Activated naive CD4-positive, alpha-beta T cell treated with anti-CD3 and anti-CD28 coated beads, Interleukin-2, amount 10 ng/mL, durations not matched to agents 7 days and 5 days (primary cell): ENCODE data around the gene PRR7.

Experiments
- CTCF ChIA-PET: fragments of 350-600 bp; sonication (Branson Sonifier 250); formaldehyde crosslinking; loops from one replicate; lab custom pipeline; 2021; ENCODE audit warnings: antibody characterized with exemption; lab: Charles Lee
- DNase-seq: peaks from one replicate; pipeline ENCODE4 v3.0.0-alpha.2; 2020
- H3K27ac Mint-ChIP-seq: one replicate; pipeline ENCODE4 v1.8.0; 2021; ENCODE audit warnings: mild to moderate bottlenecking, moderate library complexity, mixed read lengths
- H3K27me3 Mint-ChIP-seq: one replicate; pipeline ENCODE4 v1.8.0; 2021; ENCODE audit warnings: mild to moderate bottlenecking, mixed read lengths
- H3K36me3 Mint-ChIP-seq: one replicate; pipeline ENCODE4 v1.8.0; 2021; ENCODE audit warnings: mixed read lengths
- H3K4me1 Mint-ChIP-seq: one replicate; pipeline ENCODE4 v1.8.0; 2021; ENCODE audit warnings: mixed read lengths
- H3K4me3 Mint-ChIP-seq: one replicate; pipeline ENCODE4 v1.8.0; 2021; ENCODE audit warnings: mild to moderate bottlenecking, moderate library complexity, mixed read lengths
- H3K9me3 Mint-ChIP-seq: one replicate; pipeline ENCODE4 v1.8.0; 2021; ENCODE audit warnings: mixed read lengths

The PRR7 gene

DNA sequence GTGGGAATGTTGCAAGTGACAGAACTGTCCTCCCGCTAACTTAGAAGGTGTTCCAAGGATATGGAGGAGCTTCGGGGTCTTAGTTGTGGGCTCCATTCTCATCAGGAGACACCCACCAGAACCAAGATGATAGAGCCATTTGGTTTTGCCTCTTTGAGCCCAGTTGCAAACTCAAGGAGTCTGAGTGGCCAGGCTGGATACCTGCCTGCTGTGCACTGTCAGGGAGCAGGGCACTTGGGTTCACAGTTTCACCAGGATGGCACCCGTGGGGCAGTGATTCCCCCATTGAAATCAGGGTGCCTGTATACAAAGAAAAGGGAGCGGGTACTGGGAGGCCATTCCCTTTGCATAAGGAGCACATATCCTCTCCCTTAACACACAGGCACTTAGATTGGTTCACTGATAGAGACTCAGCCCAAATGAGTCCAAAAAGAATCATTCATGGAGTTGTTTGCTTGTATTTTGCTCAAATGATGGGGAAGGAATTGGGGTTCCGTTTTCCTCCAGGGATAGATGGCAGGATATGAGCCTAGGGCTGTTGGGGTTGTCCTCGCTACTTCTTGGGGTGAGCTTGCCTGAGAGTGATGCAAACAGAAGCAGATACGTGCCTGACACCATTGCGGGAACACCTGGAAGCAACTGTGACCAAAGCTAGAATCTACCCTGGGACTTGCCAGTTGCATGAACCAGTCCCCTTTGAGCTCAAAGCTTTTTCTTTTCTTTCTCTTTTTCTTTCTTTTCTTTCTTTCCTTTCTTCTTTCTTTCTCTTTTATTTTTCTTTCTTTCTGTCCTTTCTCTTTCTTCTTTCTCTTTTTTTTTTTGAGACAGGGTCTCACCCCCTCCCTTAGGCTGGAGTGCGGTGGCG is 1.3 kb upstream of the PRR7 start:
- CTCF ChIA-PET: interaction anchor here (0.6 to 8.3 kb wide), 10 partner anchors 11 to 56 kb away, joined by 3 to 104 read pairs (median 6); partner anchors contain the start of genes GRK6 and PFN3
- peaks cover 24% of the 10 kb centered on the region for H3K36me3 Mint-ChIP-seq
- H3K9me3 Mint-ChIP-seq: no peaks in the 10 kb centered on the region
- no peak for DNase-seq
- H3K27ac Mint-ChIP-seq: peak overlapping the region; percentile 88
- peak overlapping the region; percentile 64 for H3K4me3 Mint-ChIP-seq
- H3K27me3 Mint-ChIP-seq: peaks cover 33% of the 10 kb centered on the region
- peaks cover 60% of the 10 kb centered on the region for H3K4me1 Mint-ChIP-seq

DNA sequence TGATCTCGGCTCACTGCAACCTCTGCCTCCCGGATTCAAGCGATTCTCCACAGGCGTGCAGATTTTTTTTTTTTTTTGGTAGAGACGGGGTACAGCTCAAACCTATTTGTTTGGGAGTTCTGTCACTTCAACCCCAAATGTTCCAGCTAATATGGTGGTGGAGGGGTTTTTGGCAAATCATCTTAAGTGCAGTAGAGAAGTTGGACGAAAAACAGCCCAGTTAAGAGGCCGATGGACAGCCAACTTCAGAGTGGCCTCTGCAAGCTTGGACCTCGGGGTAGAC is 756 bp upstream of the PRR7 start:
- CTCF ChIA-PET: interaction anchor here (0.7 to 8.3 kb wide), 8 partner anchors 10 to 56 kb away, joined by 3 to 104 read pairs (median 12); partner anchors contain the start of genes GRK6 and PFN3
- Mint-ChIP-seq H3K36me3 (peaks cover 21% of the 10 kb centered on the region), H3K9me3 (no peaks in the 10 kb centered on the region), H3K27ac (peak overlapping the region; percentile 88), H3K27me3 (peaks cover 39% of the 10 kb centered on the region), H3K4me1 (peaks cover 57% of the 10 kb centered on the region), H3K4me3 (peak overlapping the region; percentile 64)
- DNase-seq: no peak

DNA sequence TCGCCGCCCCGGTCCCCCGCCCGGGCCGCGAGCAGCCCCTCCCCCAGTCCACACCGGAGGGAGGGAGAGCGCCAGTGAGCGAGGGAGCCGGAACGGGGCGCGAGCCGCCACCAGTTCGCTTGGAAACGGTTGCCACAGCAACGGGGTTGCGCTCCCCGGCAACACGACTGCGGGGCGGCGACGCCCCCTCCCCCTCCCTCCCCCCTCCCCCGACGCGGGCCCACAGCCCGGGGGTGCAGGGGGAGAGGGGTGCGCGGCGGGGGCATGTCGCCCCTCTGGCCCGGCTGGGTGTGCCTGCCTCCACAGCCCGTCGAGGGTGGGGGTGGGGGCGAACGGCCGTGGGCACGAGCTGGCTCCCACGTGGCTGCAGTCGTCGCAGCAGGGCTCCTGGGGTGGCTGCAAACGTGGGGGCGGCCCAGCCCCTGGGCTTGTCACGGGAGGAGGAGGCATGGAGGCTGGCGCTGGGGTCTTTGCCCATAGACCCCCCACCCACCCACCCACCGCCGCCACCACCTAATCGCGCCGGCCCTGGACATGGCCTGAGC is 524 bp downstream of the PRR7 start:
- CTCF ChIA-PET: interaction anchor here (0.7 to 8.3 kb wide), 7 partner anchors 9 to 57 kb away, joined by 3 to 104 read pairs (median 10); partner anchors contain the start of gene PFN3
- H3K27ac Mint-ChIP-seq: no peak overlapping the region
- peaks cover 46% of the 10 kb centered on the region for H3K27me3 Mint-ChIP-seq
- no peaks in the 10 kb centered on the region for H3K9me3 Mint-ChIP-seq
- H3K36me3 Mint-ChIP-seq: peaks cover 12% of the 10 kb centered on the region
- DNase-seq: peak; percentile 86
- peaks cover 54% of the 10 kb centered on the region for H3K4me1 Mint-ChIP-seq
- peak overlapping the region; percentile 43 for H3K4me3 Mint-ChIP-seq

DNA sequence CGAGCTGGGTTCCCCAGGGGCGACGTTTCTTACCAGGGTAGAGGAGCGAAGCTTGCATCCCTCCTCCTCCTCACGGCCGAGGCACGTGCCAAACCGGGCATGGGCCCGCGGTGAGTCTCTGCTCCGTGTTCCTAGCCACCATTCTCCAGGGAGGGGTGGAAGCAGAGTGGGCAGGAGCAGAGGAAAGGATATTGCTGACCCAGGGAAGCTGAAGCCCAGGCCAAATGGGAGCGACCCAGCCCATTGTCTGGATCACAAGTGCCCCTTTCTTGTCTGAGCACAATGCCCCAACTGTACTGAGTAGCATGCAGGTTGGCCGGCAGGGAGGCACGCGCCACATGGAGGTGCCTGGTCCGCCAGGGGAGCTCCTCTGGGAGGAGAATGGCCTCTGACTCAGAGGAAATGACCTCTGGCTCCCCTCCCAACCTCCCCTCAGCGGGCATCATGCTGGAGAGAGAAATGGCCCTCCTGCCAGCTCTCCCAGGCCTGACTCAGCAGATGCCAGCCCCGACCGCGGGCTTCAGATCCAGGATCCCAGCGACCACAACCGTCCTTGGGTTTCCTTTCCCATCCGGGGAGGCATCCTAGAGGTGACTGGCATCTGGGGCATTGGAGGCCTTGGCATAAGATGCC is 1.1 kb downstream of the PRR7 start:
- peak overlapping the region; percentile 72 for H3K27ac Mint-ChIP-seq
- CTCF ChIA-PET: interaction anchor here (0.7 to 8.3 kb wide), 7 partner anchors 8 to 334 kb away, joined by 3 to 104 read pairs (median 7); partner anchors contain the start of gene PFN3
- peak overlapping the region; percentile 43 for H3K4me3 Mint-ChIP-seq
- peaks cover 52% of the 10 kb centered on the region for H3K27me3 Mint-ChIP-seq
- no peaks in the 10 kb centered on the region for H3K9me3 Mint-ChIP-seq
- H3K4me1 Mint-ChIP-seq: peaks cover 50% of the 10 kb centered on the region
- DNase-seq: no peak
- peaks cover 7% of the 10 kb centered on the region for H3K36me3 Mint-ChIP-seq

DNA sequence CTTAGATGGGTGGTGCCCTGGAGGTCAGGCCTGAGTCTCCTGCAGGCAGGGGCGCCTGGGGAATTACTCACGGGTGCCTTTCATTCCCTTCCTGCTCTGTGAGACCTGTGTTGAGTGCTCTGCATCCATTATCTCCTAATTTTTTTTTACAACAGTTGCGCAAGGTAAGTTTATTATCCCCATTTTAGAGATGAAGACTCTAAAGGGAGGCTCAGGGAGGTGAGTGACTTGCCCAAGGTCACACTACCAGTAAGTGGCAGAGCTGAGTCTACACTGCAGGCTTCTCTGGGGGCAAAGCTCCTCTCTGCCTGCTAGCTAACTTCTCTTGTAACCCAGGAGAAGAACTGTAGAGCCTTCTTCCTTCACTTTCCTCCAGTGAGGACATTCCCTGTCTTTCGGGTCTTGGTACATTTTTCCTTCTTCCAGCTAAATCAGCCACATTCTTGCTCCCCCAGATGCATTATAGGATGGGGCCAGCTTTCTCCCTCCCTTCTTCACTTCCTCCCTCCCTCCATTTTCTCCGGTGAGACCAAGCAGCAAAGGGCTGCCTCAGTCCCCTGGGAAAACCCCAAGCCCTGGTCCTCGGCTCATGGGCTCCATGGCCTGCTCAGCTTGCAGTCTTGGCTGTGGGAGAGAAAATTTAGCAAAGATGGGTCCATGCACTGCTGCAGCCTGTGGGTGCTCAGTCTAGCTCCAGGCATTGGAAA is 1.8 kb downstream of the PRR7 start:
- Mint-ChIP-seq H3K27ac (peak overlapping the region; percentile 53), H3K27me3 (peaks cover 58% of the 10 kb centered on the region), H3K9me3 (no peaks in the 10 kb centered on the region), H3K36me3 (peaks cover 3% of the 10 kb centered on the region), H3K4me1 (peaks cover 51% of the 10 kb centered on the region), H3K4me3 (peak overlapping the region; percentile 51)
- CTCF ChIA-PET: interaction anchor here (0.7 to 8.3 kb wide), 6 partner anchors 16 to 335 kb away, joined by 3 to 104 read pairs (median 6); partner anchors contain the start of gene PFN3
- DNase-seq: no peak

DNA sequence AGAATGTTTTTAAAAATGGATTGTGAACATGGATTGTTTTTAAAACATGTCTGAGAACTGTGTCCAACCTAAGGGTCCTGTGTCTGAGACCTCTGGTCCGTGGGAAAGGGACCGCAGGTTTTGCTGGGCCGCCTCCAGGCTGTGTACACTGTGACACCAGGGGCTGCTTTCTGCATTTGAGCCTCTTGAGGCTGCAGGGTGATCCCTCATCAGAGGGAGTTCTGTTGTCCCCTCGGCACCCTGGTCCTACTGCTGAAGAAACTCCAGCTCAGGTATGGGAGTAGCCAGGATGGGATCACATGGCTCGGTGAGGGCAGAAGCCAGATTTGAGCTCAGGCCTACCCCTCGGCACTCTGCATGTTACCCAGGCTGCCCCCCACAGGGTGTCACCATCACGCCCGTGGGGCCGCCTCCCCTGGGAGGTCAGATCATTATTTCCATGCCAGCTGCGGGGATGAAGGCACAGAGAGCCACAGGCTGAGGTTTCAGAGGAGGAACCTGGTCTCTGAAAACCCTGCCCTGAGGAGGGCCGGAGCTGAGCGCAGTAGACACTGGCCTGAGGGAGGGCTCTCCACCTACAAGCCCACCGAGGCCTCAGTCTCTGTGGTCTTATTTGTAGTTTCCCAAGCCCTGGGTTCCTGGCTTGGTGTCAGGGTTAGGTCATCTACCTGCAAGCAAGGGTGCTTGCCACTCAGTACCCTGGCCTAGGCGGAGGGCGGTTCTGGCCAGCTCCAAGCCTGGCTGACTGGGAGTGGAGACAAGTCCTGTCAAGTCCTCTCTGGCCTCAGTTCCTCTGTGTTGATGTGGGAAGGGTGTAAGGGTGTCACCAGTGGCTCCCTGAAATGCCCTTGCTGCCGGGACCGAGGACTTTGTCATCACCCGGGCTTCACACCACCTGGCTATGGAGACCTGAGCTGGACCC is 2.8 kb downstream of the PRR7 start:
- Mint-ChIP-seq H3K27me3 (peaks cover 68% of the 10 kb centered on the region), H3K27ac (no peak overlapping the region), H3K9me3 (no peaks in the 10 kb centered on the region), H3K36me3 (no peaks in the 10 kb centered on the region), H3K4me3 (no peak overlapping the region), H3K4me1 (peaks cover 50% of the 10 kb centered on the region)
- DNase-seq: no peak
- CTCF ChIA-PET: interaction anchor here (0.7 to 8.3 kb wide), 4 partner anchors 41 to 140 kb away, joined by 3 to 119 read pairs (median 54); partner anchors contain the start of genes F12 and PFN3

DNA sequence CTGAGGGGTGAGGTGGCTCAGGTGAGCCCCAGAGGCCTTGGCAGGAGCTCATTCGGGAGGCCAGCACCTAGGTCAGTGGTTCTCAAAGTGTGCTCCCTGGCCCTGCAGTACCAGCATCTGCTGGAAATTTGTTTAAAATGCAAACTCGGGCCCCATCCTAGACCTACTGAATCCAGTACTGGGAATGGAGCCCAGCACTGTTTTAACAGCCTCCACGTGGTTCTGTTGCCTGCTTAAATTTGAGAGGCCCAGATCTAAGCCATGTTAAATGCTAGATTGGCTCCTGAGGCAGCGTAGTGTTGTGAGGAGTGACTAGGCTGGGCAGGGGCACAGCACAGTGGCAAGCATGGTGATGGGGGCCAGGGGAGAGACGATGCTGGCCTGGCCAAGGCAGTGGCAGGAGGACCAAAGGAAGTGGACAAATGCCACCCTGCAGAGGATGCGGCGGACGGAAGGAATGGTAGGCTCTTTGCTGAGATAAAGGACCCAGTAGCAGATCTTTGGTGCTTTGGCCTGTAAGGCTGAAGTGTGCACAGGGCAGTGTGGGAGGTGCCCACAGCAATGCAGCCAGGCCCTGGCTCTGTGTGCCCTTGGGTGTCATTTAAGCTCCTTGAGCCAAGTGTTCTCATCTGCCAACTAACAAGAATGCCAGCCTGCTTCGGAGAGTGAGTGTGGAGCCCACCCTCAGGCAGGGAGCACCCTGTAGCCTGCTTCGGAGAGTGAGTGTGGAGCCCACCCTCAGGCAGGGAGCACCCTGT is 4.2 kb downstream of the PRR7 start:
- H3K4me3 Mint-ChIP-seq: no peak overlapping the region
- H3K27ac Mint-ChIP-seq: no peak overlapping the region
- peaks cover 36% of the 10 kb centered on the region for H3K4me1 Mint-ChIP-seq
- H3K9me3 Mint-ChIP-seq: no peaks in the 10 kb centered on the region
- no peaks in the 10 kb centered on the region for H3K36me3 Mint-ChIP-seq
- no peak for DNase-seq
- CTCF ChIA-PET: interaction anchor here (0.7 to 8.3 kb wide), 5 partner anchors 42 to 142 kb away, joined by 3 to 228 read pairs (median 104); partner anchors contain the start of genes F12 and PFN3
- peaks cover 66% of the 10 kb centered on the region for H3K27me3 Mint-ChIP-seq

DNA sequence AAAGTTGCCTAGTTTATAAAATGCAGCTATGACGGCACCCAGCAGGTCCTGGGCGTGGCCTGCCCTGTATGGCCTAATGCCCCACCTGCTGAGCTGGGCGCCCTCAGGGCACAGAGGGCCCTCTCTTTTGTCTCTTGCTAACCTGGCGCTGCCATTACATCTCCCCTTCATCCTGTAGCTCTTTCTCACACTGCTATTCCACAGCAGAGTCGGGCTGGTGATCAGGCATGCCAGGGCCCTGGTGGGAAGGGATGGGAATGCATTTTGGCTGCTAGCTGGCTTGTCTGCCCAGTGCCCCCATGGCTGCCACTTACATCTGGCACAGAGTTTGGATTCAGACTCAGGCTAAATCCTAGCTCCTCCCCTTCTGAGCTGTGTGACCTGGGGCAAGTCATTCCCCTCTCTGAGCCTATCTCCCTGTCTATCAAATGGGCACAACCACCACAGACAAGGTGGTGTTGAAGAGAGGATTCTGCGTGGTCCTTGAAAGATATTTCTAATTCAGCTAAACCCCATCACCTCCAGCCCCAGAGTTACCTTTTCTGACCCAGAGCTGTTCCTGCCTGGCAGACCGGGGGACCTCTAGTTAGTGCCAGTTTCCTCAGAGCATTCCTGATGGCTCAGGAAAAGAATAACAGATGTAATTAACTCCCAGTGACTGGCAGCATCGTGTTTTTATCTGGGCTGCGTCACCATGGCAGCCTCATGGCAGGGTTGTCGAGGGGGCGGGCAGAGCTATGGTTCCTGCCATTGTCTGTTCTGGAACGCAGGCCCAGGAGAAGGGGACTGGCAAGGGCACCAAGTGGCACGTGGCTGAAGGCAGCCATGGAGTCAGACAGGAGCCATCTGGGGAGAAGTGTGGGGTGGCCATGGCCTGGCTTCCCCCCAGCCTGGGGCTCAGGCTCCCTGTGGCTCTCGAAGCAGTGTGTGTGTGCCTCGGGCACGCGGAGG is 6.3 kb downstream of the PRR7 start:
- Mint-ChIP-seq H3K36me3 (no peaks in the 10 kb centered on the region), H3K4me1 (peaks cover 37% of the 10 kb centered on the region), H3K27ac (no peak overlapping the region), H3K9me3 (no peaks in the 10 kb centered on the region), H3K4me3 (peak overlapping the region; percentile 31), H3K27me3 (peaks cover 59% of the 10 kb centered on the region)
- CTCF ChIA-PET: interaction anchor here (1.0 to 7.2 kb wide), 10 partner anchors 8 to 141 kb away, joined by 3 to 228 read pairs (median 8); partner anchors contain the start of genes F12, GRK6, PFN3 and PRR7
- no peak for DNase-seq

DNA sequence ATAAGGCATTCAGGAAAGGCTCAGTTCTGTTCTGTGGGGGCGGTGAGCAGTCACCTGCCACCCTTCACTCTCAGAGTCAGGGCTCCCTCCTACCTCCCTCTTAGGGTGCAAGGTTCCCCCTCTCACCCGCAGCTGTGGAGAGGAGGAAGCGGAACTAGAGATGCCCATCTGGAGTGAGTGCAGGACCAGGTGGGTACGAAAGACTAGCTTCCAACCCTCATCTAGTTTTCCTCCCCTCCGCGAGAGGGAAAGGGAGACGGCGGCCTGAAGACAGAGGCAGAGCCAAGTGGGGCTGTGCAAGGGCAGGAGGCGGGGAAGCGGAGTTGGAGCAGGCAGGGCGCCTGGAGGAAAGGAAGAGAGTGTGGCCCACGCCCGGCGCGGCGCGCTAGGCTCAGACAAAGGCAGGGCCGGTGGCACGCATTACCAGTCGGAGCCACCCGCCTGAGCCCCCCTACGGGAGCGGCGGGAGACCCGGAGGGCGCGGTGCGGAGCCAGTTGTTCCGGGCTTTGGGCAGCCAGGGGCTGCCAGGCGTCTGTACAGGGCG is 7.3 kb downstream of the PRR7 start:
- Mint-ChIP-seq H3K9me3 (no peaks in the 10 kb centered on the region), H3K36me3 (no peaks in the 10 kb centered on the region), H3K27ac (peak overlapping the region; percentile 84), H3K4me1 (peaks cover 29% of the 10 kb centered on the region), H3K4me3 (peak overlapping the region; percentile 68), H3K27me3 (peaks cover 50% of the 10 kb centered on the region)
- no peak for DNase-seq
- CTCF ChIA-PET: interaction anchor here (0.7 to 7.2 kb wide), 15 partner anchors 9 to 144 kb away, joined by 3 to 228 read pairs (median 7); partner anchors contain the start of genes F12, GRK6, PFN3 and PRR7

DNA sequence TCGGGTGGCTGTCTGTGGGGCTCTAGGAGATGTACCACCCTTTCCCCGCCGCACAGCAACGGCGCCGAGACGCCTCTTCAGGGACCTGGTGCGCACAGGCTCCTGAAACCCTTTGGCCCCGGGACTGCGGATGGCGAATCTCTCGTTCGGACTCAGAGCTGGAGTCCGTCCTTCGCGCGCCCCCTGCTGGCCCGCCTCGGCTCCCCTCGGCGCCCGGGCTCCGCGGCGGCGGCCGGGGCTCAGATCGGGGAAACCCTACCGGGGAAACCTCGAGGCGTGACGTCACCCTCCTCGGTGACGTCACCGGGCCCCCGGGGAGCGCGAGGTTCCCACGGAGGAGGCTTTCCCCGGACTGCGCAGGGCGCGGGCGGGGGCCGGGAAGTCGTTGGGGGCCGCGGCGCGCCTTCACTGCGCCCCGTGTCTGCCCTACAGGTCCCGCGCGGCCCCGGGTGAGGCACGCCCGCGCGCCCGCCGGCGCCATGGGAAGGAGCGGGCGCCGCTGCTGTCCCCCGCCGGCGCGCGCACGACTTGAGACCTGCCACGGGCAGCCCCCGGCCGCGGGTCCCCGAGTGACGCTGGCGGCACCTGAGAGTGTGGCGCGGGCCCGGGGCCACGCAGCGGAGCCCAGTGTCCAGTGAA is 7.9 kb downstream of the PRR7 start:
- peak; percentile 92 for DNase-seq

More for the DNA sequence above, 7.9 kb downstream of the PRR7 start:
- CTCF ChIA-PET: interaction anchor here (0.7 to 7.2 kb wide), 26 partner anchors 9 to 341 kb away, joined by 3 to 228 read pairs (median 4); partner anchors contain the start of genes F12, GRK6, LMAN2 and PFN3
- Mint-ChIP-seq H3K4me3 (peak overlapping the region; percentile 80), H3K9me3 (no peaks in the 10 kb centered on the region), H3K27ac (peak overlapping the region; percentile 84), H3K36me3 (no peaks in the 10 kb centered on the region), H3K27me3 (peaks cover 44% of the 10 kb centered on the region), H3K4me1 (peaks cover 29% of the 10 kb centered on the region)
